ENCODE results near the gene PLCH1.

DNA sequence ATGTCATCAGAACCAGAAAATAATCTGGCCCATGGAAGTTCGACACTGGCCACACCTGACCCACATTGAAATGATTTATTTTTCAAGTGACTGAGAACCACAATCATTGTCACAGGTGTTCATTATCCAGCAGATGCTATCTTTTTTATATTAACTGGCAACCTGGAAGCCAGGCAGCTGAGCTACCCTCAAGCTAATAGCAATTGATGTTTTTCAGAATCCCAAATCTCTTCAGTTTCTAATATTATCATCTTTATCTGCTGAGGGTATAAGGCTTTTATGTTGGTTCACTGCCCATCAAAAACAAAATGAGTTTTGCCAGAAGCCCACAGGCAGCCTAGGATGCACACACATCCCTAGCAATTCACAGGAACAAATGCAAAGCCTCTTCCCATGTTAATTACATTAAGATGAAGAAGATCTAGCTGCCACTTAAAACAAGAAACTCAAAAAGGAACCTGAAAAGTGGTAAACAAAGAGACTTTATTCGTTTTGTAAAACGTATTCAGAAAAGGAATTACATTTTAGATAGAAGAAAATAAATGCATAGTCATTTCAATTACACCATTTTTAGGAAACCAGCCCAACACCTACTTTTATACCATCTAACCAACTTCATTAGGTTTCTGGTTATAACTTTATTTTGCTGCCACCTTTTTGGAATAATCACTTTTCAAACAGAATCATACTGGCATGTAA, 410.5 kb downstream of the PLCH1 start:
- TF ChIP-seq, protein P1, sequence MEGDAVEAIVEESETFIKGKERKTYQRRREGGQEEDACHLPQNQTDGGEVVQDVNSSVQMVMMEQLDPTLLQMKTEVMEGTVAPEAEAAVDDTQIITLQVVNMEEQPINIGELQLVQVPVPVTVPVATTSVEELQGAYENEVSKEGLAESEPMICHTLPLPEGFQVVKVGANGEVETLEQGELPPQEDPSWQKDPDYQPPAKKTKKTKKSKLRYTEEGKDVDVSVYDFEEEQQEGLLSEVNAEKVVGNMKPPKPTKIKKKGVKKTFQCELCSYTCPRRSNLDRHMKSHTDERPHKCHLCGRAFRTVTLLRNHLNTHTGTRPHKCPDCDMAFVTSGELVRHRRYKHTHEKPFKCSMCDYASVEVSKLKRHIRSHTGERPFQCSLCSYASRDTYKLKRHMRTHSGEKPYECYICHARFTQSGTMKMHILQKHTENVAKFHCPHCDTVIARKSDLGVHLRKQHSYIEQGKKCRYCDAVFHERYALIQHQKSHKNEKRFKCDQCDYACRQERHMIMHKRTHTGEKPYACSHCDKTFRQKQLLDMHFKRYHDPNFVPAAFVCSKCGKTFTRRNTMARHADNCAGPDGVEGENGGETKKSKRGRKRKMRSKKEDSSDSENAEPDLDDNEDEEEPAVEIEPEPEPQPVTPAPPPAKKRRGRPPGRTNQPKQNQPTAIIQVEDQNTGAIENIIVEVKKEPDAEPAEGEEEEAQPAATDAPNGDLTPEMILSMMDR (IDR thresholded peaks at IDR 0.05; ENCODE audit: low read length), result no peak
- TF ChIP-seq EZH2 (IDR thresholded peaks at IDR 0.05; ENCODE audit: borderline replicate concordance, low read length), result no peak
